Measurements from ENCODE around the gene DDRGK1.
"Not testable (repeated sequence)": the region's sequence is repeated elsewhere in the genome, so short reads cannot be mapped to it uniquely, and the experiment has no call there.

DDRGK1 gene

GRCh38 chr20:3210346-3210745 lies 5.9 kb upstream of the DDRGK1 start:
- DNase-seq = no peak

GRCh38 chr20:3209946-3210317 lies 5.5 kb upstream of the DDRGK1 start:
- DNase-seq = no peak

- peak; percentile 46 to 56 for DNase-seq
These were observed 4.9 kb upstream of the DDRGK1 start, which contains the start of gene ITPA for GRCh38 chr20:3209257-3209945. ITPA (plus strand) TSS chr20:3209498; CDS start chr20:3209552, 54 bp downstream.

- DNase-seq = no peak
These were observed 4.3 kb upstream of the DDRGK1 start for GRCh38 chr20:3208786-3209256.

- peak; percentile 22 to 29 for DNase-seq
These were observed 963 bp downstream of the DDRGK1 start for GRCh38 chr20:3203315-3204123.

GRCh38 chr20:3202965-3203314 lies 1.5 kb downstream of the DDRGK1 start:
- DNase-seq = no peak

- no peak for DNase-seq
These were observed 4.3 kb downstream of the DDRGK1 start for GRCh38 chr20:3199976-3200755.

GRCh38 chr20:3199206-3199605 lies 5.3 kb downstream of the DDRGK1 start:
- DNase-seq = no peak

- no peak for DNase-seq
These were observed 8.8 kb downstream of the DDRGK1 start for GRCh38 chr20:3195590-3196237.

GRCh38 chr20:3194617-3195280 lies 9.7 kb downstream of the DDRGK1 start:
- no peak for DNase-seq

GRCh38 chr20:3193806-3194616 lies 10.5 kb downstream of the DDRGK1 start:
- no peak for DNase-seq

- DNase-seq = no peak
These were observed 12.1 kb downstream of the DDRGK1 start for GRCh38 chr20:3192226-3193015.

GRCh38 chr20:3190681-3191111 lies 13.8 kb downstream of the DDRGK1 start:
- DNase-seq = no peak

- no peak for DNase-seq
These were observed 14.8 kb downstream of the DDRGK1 start for GRCh38 chr20:3189561-3190131.

GRCh38 chr20:3188823-3189413 lies 15.6 kb downstream of the DDRGK1 start:
- DNase-seq = no peak

GRCh38 chr20:3187861-3188260 lies 16.6 kb downstream of the DDRGK1 start:
- DNase-seq = not testable (repeated sequence)

- no peak for DNase-seq
These were observed 20.4 kb downstream of the DDRGK1 start for GRCh38 chr20:3183896-3184612.

GRCh38 chr20:3182429-3182828 lies 22.1 kb downstream of the DDRGK1 start:
- not testable (repeated sequence) for DNase-seq

GRCh38 chr20:3181270-3181669 lies 23.2 kb downstream of the DDRGK1 start:
- DNase-seq = no peak
